SK-N-SH (cell line): ENCODE results near the gene MLKL. TPM values are rescaled to one million over a fixed set of nuclear protein-coding genes. Genes with fewer than 3 reads are reported as not detected.

Experiments used
- CTCF ChIA-PET: fragments of 300-600, 350-600 bp; formaldehyde crosslinking; extraction: SDS; loops from one replicate; lab custom pipeline; 2021; lab: Yijun Ruan, JAX
- POLR2A ChIA-PET: fragments of 350-600 bp; sonication (Branson Sonifier 250); formaldehyde crosslinking; extraction: SDS; loops from one replicate; lab custom pipeline; 2020; ENCODE audit warnings: antibody characterized with exemption, inconsistent platforms; lab: Yijun Ruan, JAX
- DNase-seq: peaks from one replicate; pipeline ENCODE4 v3.0.0; 2012
- H2AFZ ChIP-seq: fragments of 200-600 bp; sonication (generic); 2 replicates; pipeline ENCODE4 v1.8.1; 2016; ENCODE audit warnings: antibody characterized with exemption, mild to moderate bottlenecking, low read depth
- H3F3A ChIP-seq: fragments of 200-600 bp; sonication (generic); replicated peaks from 2 replicates; pipeline ENCODE3; 2016; ENCODE audit warnings: antibody characterized with exemption, mild to moderate bottlenecking; ENCODE audit not compliant: insufficient read depth
- H3K27ac ChIP-seq, 2 experiments: fragments of 200-500 bp in 1 of 2; fragments of 200-600 bp in 1 of 2; sonication (Bioruptor generic) in 1 of 2; sonication (generic), shearing (Covaris generic) in 1 of 2; 2 replicates each; pipeline versions ENCODE4 v1.5.1 to v1.6.1; 2014 to 2016; ENCODE audit warnings: low read depth in 2 of 2, inconsistent platforms in 1 of 2, low read length in 1 of 2, mild to moderate bottlenecking in 1 of 2, mixed read lengths in 1 of 2
- H3K27me3 ChIP-seq: fragments of 200-600 bp; sonication (generic), shearing (Covaris generic); 2 replicates; pipeline ENCODE4 v1.6.1; 2016; ENCODE audit warnings: mixed run types; ENCODE audit not compliant: insufficient read depth
- H3K36me3 ChIP-seq, 2 experiments: fragments of 200-500 bp in 1 of 2; fragments of 200-600 bp in 1 of 2; sonication (Bioruptor generic) in 1 of 2; sonication (generic) in 1 of 2; replicated peaks in 1 of 2; 2 replicates each; pipeline versions ENCODE3 to v1.5.1; 2014 to 2016; ENCODE audit warnings: low read length in 1 of 2, mild to moderate bottlenecking in 1 of 2; ENCODE audit not compliant: insufficient read depth in 2 of 2, control insufficient read depth in 1 of 2
- H3K4me1 ChIP-seq, 2 experiments: fragments of 200-500 bp in 1 of 2; fragments of 200-600 bp in 1 of 2; sonication (Bioruptor generic) in 1 of 2; sonication (generic), shearing (Covaris generic) in 1 of 2; 2 replicates each; pipeline versions ENCODE4 v1.5.1 to v1.6.1; 2014 to 2016; ENCODE audit warnings: low read depth in 1 of 2, low read length in 1 of 2, mixed run types in 1 of 2; ENCODE audit not compliant: insufficient read depth in 2 of 2, control insufficient read depth in 1 of 2
- H3K4me2 ChIP-seq: fragments of 200-600 bp; sonication (generic), shearing (Covaris generic); 2 replicates; pipeline ENCODE4 v1.6.1; 2017; ENCODE audit warnings: mixed run types
- H3K4me3 ChIP-seq, 2 experiments: fragments of 200-500 bp in 1 of 2; fragments of 200-600 bp in 1 of 2; sonication (Bioruptor generic) in 1 of 2; sonication (generic), shearing (Covaris generic) in 1 of 2; 2 replicates each; pipeline versions ENCODE4 v1.5.1 to v1.8.1; 2014 to 2016; ENCODE audit warnings: low read depth in 2 of 2, inconsistent platforms in 1 of 2, low read length in 1 of 2, mild to moderate bottlenecking in 1 of 2, mixed read lengths in 1 of 2, moderate library complexity in 1 of 2
- H3K79me2 ChIP-seq: fragments of 200-600 bp; sonication (generic); 2 replicates; pipeline ENCODE4 v1.8.1; 2017; ENCODE audit warnings: mild to moderate bottlenecking; ENCODE audit not compliant: insufficient read depth
- H3K9ac ChIP-seq: fragments of 200-600 bp; sonication (generic); 2 replicates; pipeline ENCODE4 v1.6.1; 2017; ENCODE audit warnings: mixed run types
- H3K9me2 ChIP-seq: fragments of 200-600 bp; sonication (generic); 2 replicates; pipeline ENCODE4 v1.6.1; 2017; ENCODE audit warnings: mixed run types
- H3K9me3 ChIP-seq: fragments of 200-600 bp; sonication (generic); 2 replicates; pipeline ENCODE4 v1.6.1; 2017; ENCODE audit warnings: mixed run types, mild to moderate bottlenecking, moderate library complexity
- H4K20me1 ChIP-seq: fragments of 200-600 bp; sonication (generic); 2 replicates; pipeline ENCODE4 v1.6.1; 2017; ENCODE audit warnings: mild to moderate bottlenecking, mixed run types; ENCODE audit not compliant: insufficient read depth
- FOSL2 ChIP-seq: IDR thresholded peaks from 2 replicates; pipeline ENCODE4 v1.4.0; 2012; ENCODE audit warnings: low read depth, mild to moderate bottlenecking, moderate library complexity, borderline replicate concordance
- FOXM1 ChIP-seq: IDR thresholded peaks from 2 replicates; pipeline ENCODE4 v1.4.0; 2012; ENCODE audit warnings: low read depth, mild to moderate bottlenecking
- GABPA ChIP-seq: IDR thresholded peaks from 2 replicates; pipeline ENCODE4 v1.4.0; 2012; ENCODE audit warnings: low read depth, mild to moderate bottlenecking
- GATA2 ChIP-seq: sonication (generic); formaldehyde crosslinking; IDR thresholded peaks from 2 replicates; pipeline ENCODE4 v1.5.0; 2020; ENCODE audit warnings: mild to moderate bottlenecking, missing genetic modification reagents
- MEF2A ChIP-seq: IDR thresholded peaks from 2 replicates; pipeline ENCODE4 v1.4.0; 2012; ENCODE audit warnings: low read depth, borderline replicate concordance
- NFIC ChIP-seq: IDR thresholded peaks from 2 replicates; pipeline ENCODE4 v1.4.0; 2012; ENCODE audit warnings: borderline replicate concordance
- PBX3 ChIP-seq: IDR thresholded peaks from 2 replicates; pipeline ENCODE4; 2012
- POLR2AphosphoS5 ChIP-seq: IDR thresholded peaks from 2 replicates; pipeline ENCODE4 v1.6.1; 2012; ENCODE audit warnings: low read depth, low read length
- RCOR1 ChIP-seq: fragments of 150-350 bp; IDR thresholded peaks from 2 replicates; pipeline ENCODE4 v1.6.1; 2017; ENCODE audit warnings: antibody characterized with exemption, low read length
- RFX5 ChIP-seq: IDR thresholded peaks from 2 replicates; pipeline ENCODE4 v1.6.1; 2012; ENCODE audit warnings: mild to moderate bottlenecking, improper control_type of control experiment, low read length
- TAF1 ChIP-seq: IDR thresholded peaks from 2 replicates; pipeline ENCODE4 v1.6.1; 2012; ENCODE audit warnings: low read depth, mild to moderate bottlenecking, low read length, moderate library complexity, borderline replicate concordance
- USF2 ChIP-seq: fragments of 150-350 bp; IDR thresholded peaks from 2 replicates; pipeline ENCODE4 v1.6.1; 2017; ENCODE audit warnings: antibody characterized with exemption, low read length, low read depth, borderline replicate concordance
- YY1 ChIP-seq: IDR thresholded peaks from 2 replicates; pipeline ENCODE4 v1.4.0; 2012; ENCODE audit warnings: low read depth, mild to moderate bottlenecking
- WGBS: methylation state at CpG from one replicate; pipeline ENCODE4 v1.1.6; 2017; ENCODE audit warnings: low lambda C conversion rate; 5-methylcytosine and 5-hydroxymethylcytosine counted together
- polyA plus RNA-seq, 3 experiments: library from polyadenylated mRNA; depleted of rRNA; stranded (reverse); fragments of >200 nt; gene quantifications; 2 replicates each; pipeline ENCODE4 v1.2.3, GENCODE V29; 2012

MLKL gene
- polyA plus RNA-seq, 1 of the 3 experiments (the other 2 are of a cell fraction): 3.6 TPM

- no peak overlapping the region for H3K4me3 ChIP-seq
- H3K4me2 ChIP-seq: no peak overlapping the region
- ChIA-PET CTCF (interaction anchor here (0.8 to 1.0 kb wide), 4 partner anchors 10 to 127 kb away, joined by 3 to 4 read pairs (median 4); no protein-coding TSS in a partner anchor), POLR2A (no interaction called here)
- WGBS: 51% methylated on average over 8 of the region's 9 CpGs
- no peaks in the 10 kb centered on the region for H3K9me3 ChIP-seq
- peaks cover 0 to 11% of the 10 kb centered on the region in 2 experiments; a peak in 1 of 4 replicates for H3K4me1 ChIP-seq
- no peak overlapping the region for H2AFZ ChIP-seq
- H3K36me3 ChIP-seq: no peaks in the 10 kb centered on the region
- no peak overlapping the region for H3K27ac ChIP-seq
- no peaks in the 10 kb centered on the region for H3K79me2 ChIP-seq
- H3K9ac ChIP-seq: no peak overlapping the region
- H3K27me3 ChIP-seq: no peaks in the 10 kb centered on the region
- H3K9me2 ChIP-seq: no peaks in the 10 kb centered on the region
- TF ChIP-seq GATA2 (CRISPR knock-in tag) (peak; percentile 35; the same call in 1 of the 2 replicates), PBX3 (no peak), RFX5 (no peak)
- DNase-seq: peak; percentile 70
- no peaks in the 10 kb centered on the region for H4K20me1 ChIP-seq
- H3F3A ChIP-seq: no peaks in the 10 kb centered on the region
Observed at GRCh38 chr16:74736531-74737157, 36.0 kb upstream of the MLKL start.

- WGBS: 77% methylated on average over 3 of the region's 3 CpGs
- CTCF ChIA-PET: interaction anchor here (0.8 to 1.7 kb wide), 3 partner anchors 9 to 78 kb away, joined by 3 to 6 read pairs (median 4); no protein-coding TSS in a partner anchor
Observed at GRCh38 chr16:74735554-74735953, 34.9 kb upstream of the MLKL start.

More at GRCh38 chr16:74735554-74735953, 34.9 kb upstream of the MLKL start:
- TF ChIP-seq POLR2AphosphoS5 (no peak), YY1 (no peak), FOSL2 (no peak), TAF1 (no peak), NFIC (no peak), RCOR1 (no peak), FOXM1 (no peak), USF2 (no peak), MEF2A (no peak), GABPA (no peak)
- POLR2A ChIA-PET: no interaction called here
- no peaks in the 10 kb centered on the region for H3K27me3 ChIP-seq
- peaks cover 0 to 11% of the 10 kb centered on the region in 2 experiments; a peak in 1 of 4 replicates for H3K4me1 ChIP-seq
- no peak overlapping the region for H3K4me2 ChIP-seq
- H3K36me3 ChIP-seq: no peaks in the 10 kb centered on the region
- H3K9me2 ChIP-seq: no peaks in the 10 kb centered on the region
- no peak overlapping the region for H3K9ac ChIP-seq
- no peaks in the 10 kb centered on the region for H3K9me3 ChIP-seq
- no peak overlapping the region for H3K4me3 ChIP-seq
- no peaks in the 10 kb centered on the region for H3K79me2 ChIP-seq
- no peak overlapping the region for H2AFZ ChIP-seq
- H3F3A ChIP-seq: no peaks in the 10 kb centered on the region
- no peaks in the 10 kb centered on the region for H4K20me1 ChIP-seq
- no peak overlapping the region for H3K27ac ChIP-seq
- DNase-seq: no peak
